Activated T-helper 2 cell treated with anti-CD3 and anti-CD28 coated beads, Interferon-gamma antibody, Interleukin-2, Interleukin-4, amounts not matched to agents 10 μg/mL and 5 μg/mL and 100 μg/mL, durations not matched to agents 14 hours and 24 hours and 36 hours (primary cell): ENCODE data around the gene CREBZF. TPM values are rescaled to one million over a fixed set of nuclear protein-coding genes. Genes with fewer than 3 reads are reported as not detected.
"Not testable (repeated sequence)": the region's sequence is repeated elsewhere in the genome, so short reads cannot be mapped to it uniquely, and the experiment has no call there.

Experiments
- DNase-seq: peaks from one replicate; pipeline ENCODE4 v3.0.0; 2021; ENCODE audit warnings: low spot score
- H3K27ac Mint-ChIP-seq: one replicate; pipeline ENCODE4 v1.8.0; 2021; ENCODE audit warnings: mixed read lengths
- H3K27me3 Mint-ChIP-seq: one replicate; pipeline ENCODE4 v1.8.0; 2021; ENCODE audit warnings: low read depth, mixed read lengths
- H3K36me3 Mint-ChIP-seq: one replicate; pipeline ENCODE4 v1.8.0; 2021; ENCODE audit warnings: low read depth, mixed read lengths
- H3K4me1 Mint-ChIP-seq: one replicate; pipeline ENCODE4 v1.8.0; 2021; ENCODE audit warnings: low read depth, mixed read lengths
- H3K4me3 Mint-ChIP-seq: one replicate; pipeline ENCODE4 v1.8.0; 2021; ENCODE audit warnings: low read depth, mild to moderate bottlenecking, moderate library complexity, mixed read lengths
- H3K9me3 Mint-ChIP-seq: one replicate; pipeline ENCODE4 v1.8.0; 2021; ENCODE audit warnings: mixed read lengths
- intact Hi-C: fragments of 100-400 bp; cut with micrococcal nuclease; formaldehyde crosslinking; loops from one replicate; pipeline ENCODE4 v1.15.1; 2023
- total RNA-seq: library from RNA; stranded (reverse); gene quantifications from 2 replicates; pipeline ENCODE4 v1.2.3, GENCODE V29; 2022

CREBZF gene
- total RNA-seq, 1 donor from 2014 or later, result 49.7 TPM

DNA sequence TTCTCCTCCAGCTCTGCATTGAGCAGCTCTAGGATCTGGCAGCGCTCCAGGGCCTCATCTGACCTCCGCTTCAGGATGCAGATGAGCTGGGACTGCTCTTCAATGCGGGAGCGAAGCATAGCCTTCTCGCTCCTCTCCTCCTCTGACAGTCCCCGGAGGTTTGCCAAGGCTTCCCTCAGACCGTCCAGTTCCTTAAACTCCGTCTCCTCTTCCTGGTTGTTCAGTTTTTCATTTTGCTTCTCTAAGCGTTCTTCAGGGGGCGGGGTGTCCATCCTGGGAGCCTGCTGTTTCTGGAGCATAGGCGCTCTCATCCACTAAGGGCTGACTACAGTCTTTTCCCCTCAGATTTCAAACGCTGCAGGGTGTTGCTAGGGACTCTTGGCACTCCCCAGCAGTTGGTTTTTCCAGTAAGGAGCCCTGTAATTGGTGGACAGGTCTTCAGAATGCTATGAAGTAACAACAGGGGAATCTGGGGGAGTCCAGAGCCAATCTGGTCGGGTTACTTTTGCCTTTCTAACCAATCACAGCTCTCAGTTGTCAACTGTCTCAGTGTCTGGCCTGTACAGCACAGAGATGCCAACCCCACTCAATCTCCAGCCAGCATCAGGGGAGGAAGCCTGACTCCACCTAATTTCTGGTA, 21.0 kb upstream of the CREBZF start, which contains the start of gene CCDC89:
Gene CCDC89 (minus strand): TSS at position 376 of the 640 bp plus-strand sequence. CDS start 65 bp downstream, at position 311.
- no peaks in the 10 kb centered on the region for H3K9me3 Mint-ChIP-seq
- peaks cover 7% of the 10 kb centered on the region for H3K27me3 Mint-ChIP-seq
- intact Hi-C loops, result no loop called here
- H3K4me1 Mint-ChIP-seq, result peaks cover 24% of the 10 kb centered on the region
- H3K27ac Mint-ChIP-seq, result no peak within 1 kb of the TSS
- H3K36me3 Mint-ChIP-seq, result peaks cover 11% of the 10 kb centered on the region
- no peak within 1 kb of the TSS for H3K4me3 Mint-ChIP-seq
- DNase-seq, result no peak

DNA sequence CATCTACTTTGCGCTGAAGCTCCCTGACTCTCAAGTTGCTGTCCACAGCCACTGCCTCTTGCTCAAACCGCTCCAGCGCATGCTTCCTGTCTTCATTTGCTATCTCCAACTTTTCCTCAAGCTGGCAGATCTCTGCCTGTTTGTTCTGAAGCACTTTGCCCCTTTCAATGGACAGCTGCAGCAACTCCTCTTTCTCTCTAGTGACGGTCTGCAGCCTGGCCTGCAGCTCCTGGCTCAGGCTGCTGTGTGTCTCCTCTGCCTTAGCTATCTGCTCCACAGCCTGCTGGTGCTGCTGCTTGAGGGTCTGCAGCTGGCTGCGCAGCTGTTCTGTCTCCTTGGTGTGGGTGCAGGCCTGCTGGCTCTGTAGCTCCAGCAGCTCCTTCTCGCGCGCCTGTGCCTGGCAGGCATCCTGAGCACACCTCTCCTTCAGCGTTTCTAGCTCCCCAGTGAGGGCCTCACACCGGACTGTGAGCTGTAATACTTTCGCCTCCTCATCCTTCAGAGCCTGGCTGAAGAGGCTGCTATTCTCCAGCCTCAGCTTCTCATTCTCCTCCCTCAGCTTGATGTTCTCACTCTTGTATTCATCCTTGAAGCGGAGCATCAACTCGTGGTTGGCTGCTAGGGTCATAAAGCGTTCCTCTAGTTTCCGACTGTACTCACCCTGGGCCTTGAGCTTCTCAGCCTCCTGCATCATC, 20.3 kb upstream of the CREBZF start:
- H3K27ac Mint-ChIP-seq, result no peak overlapping the region
- no peak for DNase-seq
- no peak overlapping the region for H3K4me3 Mint-ChIP-seq
- peaks cover 18% of the 10 kb centered on the region for H3K4me1 Mint-ChIP-seq
- H3K27me3 Mint-ChIP-seq, result peaks cover 6% of the 10 kb centered on the region
- H3K9me3 Mint-ChIP-seq, result no peaks in the 10 kb centered on the region
- intact Hi-C loops, result no loop called here
- peaks cover 7% of the 10 kb centered on the region for H3K36me3 Mint-ChIP-seq

GRCh38 chr11:85682330-85683305, 17.7 kb upstream of the CREBZF start:
- intact Hi-C loops, result loop anchor here (5.0 kb wide), 1 partner anchor 55 kb away; the partner anchor contains the start of genes DLG2 and TMEM126B
- peak; percentile 40 for DNase-seq
- Mint-ChIP-seq H3K27me3 (peaks cover 13% of the 10 kb centered on the region), H3K36me3 (peaks cover 4% of the 10 kb centered on the region), H3K27ac (peak overlapping the region; percentile 79), H3K9me3 (no peaks in the 10 kb centered on the region), H3K4me1 (peaks cover 17% of the 10 kb centered on the region), H3K4me3 (peak overlapping the region; percentile 81)

DNA sequence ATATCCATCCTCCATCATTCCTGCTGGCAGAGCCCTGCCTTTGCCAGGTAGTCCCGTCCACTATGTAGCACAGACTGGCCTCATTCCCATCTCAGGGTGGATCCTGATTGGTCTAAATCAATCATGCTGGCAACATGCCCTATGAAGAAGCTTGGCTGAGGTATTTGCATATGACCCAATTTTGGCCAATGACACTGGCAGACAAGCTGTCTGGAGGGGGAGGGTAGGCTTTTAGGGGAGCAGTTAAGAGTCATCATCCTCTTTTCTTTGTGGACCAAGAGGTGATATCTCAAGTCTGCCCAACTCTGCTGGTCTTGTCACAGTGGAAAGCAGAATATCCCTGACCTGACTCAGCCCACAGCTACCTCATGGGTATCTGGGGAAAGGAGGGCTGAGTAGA, 16.0 kb upstream of the CREBZF start:
- intact Hi-C loops, result loop anchor here (5.0 kb wide), 1 partner anchor 54 kb away; the partner anchor contains the start of genes DLG2 and TMEM126B
- no peak overlapping the region for H3K4me3 Mint-ChIP-seq
- no peak overlapping the region for H3K27ac Mint-ChIP-seq
- peaks cover 17% of the 10 kb centered on the region for H3K4me1 Mint-ChIP-seq
- peaks cover 4% of the 10 kb centered on the region for H3K36me3 Mint-ChIP-seq
- H3K9me3 Mint-ChIP-seq, result no peaks in the 10 kb centered on the region
- DNase-seq, result no peak
- peaks cover 13% of the 10 kb centered on the region for H3K27me3 Mint-ChIP-seq

DNA sequence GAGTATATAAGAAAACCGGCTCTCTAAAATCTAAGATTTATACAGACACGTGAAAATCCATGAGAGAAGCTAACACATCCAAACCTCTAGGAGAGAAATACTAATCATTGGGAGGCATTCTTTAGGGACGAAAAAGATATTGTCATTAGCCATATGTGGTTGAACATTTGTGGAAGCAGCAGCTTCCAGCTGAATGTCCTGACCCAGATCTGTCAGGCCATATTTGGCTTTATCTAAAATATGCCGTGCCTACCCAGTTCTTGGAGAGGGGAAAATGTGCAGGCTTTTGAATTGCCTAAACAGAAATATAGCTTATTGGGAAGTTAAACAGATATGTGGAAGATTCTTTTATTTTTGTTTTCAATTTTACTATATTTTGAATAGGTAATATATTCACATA, 14.6 kb upstream of the CREBZF start:
- DNase-seq, result no peak
- H3K27me3 Mint-ChIP-seq, result peaks cover 13% of the 10 kb centered on the region
- intact Hi-C loops, result no loop called here
- no peak overlapping the region for H3K4me3 Mint-ChIP-seq
- H3K9me3 Mint-ChIP-seq, result peaks cover 5% of the 10 kb centered on the region
- H3K36me3 Mint-ChIP-seq, result peaks cover 7% of the 10 kb centered on the region
- H3K4me1 Mint-ChIP-seq, result peaks cover 17% of the 10 kb centered on the region
- H3K27ac Mint-ChIP-seq, result no peak overlapping the region

DNA sequence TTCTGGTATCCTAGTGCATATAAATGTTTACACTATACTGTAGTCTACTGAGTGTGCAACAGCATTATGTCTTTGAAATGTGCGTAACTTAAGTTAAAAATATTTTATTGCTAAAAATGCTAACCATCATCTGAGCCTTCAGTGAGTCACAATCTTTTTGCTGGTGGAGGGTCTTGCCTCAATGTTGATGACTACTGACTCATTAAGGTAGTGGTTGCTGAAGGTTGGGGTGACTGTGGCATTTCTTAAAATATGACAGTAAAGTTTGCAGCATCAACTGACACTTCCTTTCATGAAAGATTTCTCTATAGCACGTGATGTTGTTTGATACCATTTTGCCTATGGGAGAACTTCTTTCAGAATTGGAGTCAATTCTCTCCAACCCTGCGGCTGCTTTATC, 8.5 kb upstream of the CREBZF start:
- H3K27me3 Mint-ChIP-seq, result peaks cover 2% of the 10 kb centered on the region
- peaks cover 9% of the 10 kb centered on the region for H3K4me1 Mint-ChIP-seq
- H3K36me3 Mint-ChIP-seq, result peaks cover 8% of the 10 kb centered on the region
- intact Hi-C loops, result no loop called here
- H3K4me3 Mint-ChIP-seq, result no peak overlapping the region
- H3K27ac Mint-ChIP-seq, result no peak overlapping the region
- H3K9me3 Mint-ChIP-seq, result peaks cover 16% of the 10 kb centered on the region
- DNase-seq, result no peak

DNA sequence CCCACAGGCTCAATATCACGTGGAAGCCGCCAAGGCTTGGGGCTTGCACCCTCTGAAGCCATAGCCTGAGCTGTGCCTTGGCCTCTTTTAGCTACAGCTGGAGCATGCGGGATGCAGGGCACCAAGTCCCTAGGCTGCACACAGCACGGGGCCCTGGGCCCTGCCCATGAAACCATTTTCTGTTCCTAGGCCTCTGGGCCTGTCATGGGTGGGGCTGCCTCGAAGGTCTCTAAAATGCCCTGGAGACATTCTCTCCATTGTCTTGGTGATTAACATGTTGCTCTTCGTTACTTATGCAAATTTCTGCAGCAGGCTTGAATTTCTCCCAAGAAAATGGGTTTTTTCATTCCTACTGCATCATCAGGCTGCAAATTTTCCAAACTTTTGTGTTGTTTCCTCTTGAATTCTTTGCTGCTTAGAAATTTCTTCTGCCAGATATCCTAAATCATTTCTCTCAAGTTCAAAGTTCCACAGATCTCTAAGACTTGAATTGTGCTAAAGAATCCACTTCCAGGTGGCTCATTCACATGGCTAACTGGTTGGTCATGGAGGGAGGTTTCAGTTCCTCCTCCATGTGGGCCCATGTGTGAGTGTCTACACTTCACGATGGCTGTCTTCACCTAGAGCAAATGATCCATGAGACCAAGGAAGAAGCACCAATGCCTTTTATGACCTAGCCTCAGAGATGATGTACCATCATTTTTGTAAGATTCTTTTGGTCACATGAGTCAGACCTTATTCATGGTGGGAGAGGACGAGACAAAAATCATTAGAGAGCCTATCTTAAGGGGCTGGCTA, 7.4 kb upstream of the CREBZF start:
- Mint-ChIP-seq H3K27me3 (no peaks in the 10 kb centered on the region), H3K27ac (no peak overlapping the region), H3K4me3 (no peak overlapping the region), H3K9me3 (peaks cover 16% of the 10 kb centered on the region), H3K4me1 (peaks cover 9% of the 10 kb centered on the region), H3K36me3 (peaks cover 8% of the 10 kb centered on the region)
- no peak for DNase-seq
- intact Hi-C loops, result no loop called here

- DNase-seq, H3K36me3 Mint-ChIP-seq, H3K27ac Mint-ChIP-seq, H3K27me3 Mint-ChIP-seq, intact Hi-C loops, H3K4me3 Mint-ChIP-seq, H3K4me1 Mint-ChIP-seq: not testable (repeated sequence)
- peaks cover 16% of the 10 kb centered on the region for H3K9me3 Mint-ChIP-seq
Observed at GRCh38 chr11:85670949-85671663, 6.2 kb upstream of the CREBZF start.

GRCh38 chr11:85668157-85668556, 3.2 kb upstream of the CREBZF start:
- Mint-ChIP-seq H3K9me3 (peaks cover 5% of the 10 kb centered on the region), H3K36me3 (peaks cover 12% of the 10 kb centered on the region), H3K27me3 (no peaks in the 10 kb centered on the region), H3K4me3 (no peak overlapping the region), H3K4me1 (peaks cover 13% of the 10 kb centered on the region), H3K27ac (no peak overlapping the region)
- intact Hi-C loops, result no loop called here
- DNase-seq, result no peak

- Mint-ChIP-seq H3K4me3 (no peak overlapping the region), H3K9me3 (no peaks in the 10 kb centered on the region), H3K4me1 (peaks cover 16% of the 10 kb centered on the region), H3K27ac (no peak overlapping the region), H3K36me3 (peaks cover 20% of the 10 kb centered on the region), H3K27me3 (no peaks in the 10 kb centered on the region)
- intact Hi-C loops, result no loop called here
- no peak for DNase-seq
Observed at GRCh38 chr11:85666687-85667086, 1.8 kb upstream of the CREBZF start.

DNA sequence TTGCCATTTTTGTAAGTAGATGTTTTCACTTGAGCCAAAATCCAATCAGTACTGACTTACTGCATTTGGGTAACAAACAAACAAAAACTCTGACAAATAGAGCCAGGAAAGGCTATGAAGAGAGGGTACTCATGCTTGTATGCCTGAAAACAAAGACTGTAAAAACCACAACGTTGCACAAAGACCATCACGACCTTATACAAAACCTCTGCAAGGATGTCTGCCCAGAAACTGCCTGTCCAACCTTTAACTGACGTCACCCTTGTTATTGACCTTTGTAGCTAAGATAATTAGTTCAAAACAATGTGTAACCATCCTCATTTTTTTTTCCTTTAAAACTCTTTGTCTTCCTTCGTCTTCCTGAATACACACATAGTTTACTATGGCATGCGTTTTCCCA, 804 bp upstream of the CREBZF start:
- Mint-ChIP-seq H3K4me3 (peak overlapping the region; percentile 31), H3K9me3 (no peaks in the 10 kb centered on the region), H3K36me3 (peaks cover 30% of the 10 kb centered on the region), H3K27ac (peak overlapping the region; percentile 35), H3K27me3 (no peaks in the 10 kb centered on the region), H3K4me1 (peaks cover 24% of the 10 kb centered on the region)
- no peak for DNase-seq
- intact Hi-C loops, result loop anchor here (1.0 to 2.0 kb wide), 3 partner anchors 85 to 579 kb away; partner anchors contain the start of gene EED
